ENCODE results near the gene TIMM8B.

The TIMM8B gene

GRCh38 chr11:112042961-112043304 lies 43.6 kb downstream of the TIMM8B start:
- TF ChIP-seq ZFX (IDR thresholded peaks at IDR 0.05) (no peak), CTCF (conservative IDR thresholded peaks at IDR 0.05) (no peak)
- no peak overlapping the region for H3K27ac ChIP-seq

DNA sequence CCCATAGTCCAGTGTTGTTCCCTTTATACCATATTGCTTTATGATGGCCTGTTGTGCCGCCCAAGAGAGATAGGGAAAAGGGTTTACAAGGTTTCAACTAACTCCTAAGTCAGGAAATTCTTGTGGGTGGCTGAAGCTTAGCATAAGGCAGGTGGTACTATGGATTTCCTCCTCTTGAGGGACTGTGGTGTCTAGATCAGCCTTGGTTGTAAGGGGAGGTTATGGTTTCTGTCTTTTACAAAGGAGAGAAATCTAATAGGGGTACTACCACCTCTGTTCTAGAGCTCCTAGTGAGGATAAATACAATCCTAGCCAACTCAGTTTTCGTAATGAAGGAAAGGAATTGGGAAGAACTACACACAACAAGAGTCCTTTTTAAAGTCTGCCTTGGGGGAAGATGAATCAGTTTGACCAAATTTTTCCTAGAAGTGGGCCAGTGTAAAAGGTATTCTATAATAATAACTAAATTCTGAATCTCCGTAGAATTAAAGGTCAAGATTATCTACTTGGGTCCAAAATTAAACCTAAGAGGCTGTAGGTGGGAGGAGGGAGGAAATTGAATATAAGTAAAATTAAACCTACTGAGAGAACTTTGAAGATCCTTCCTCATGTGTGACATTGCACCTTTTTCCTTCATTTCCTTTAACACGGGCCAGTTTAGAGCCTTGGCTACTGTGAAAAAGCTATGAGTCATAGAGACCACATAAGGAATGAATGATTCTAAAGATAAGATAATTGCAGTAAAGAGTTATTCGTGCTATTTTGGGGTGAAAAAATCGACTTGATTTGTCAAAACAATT lies 44.2 kb downstream of the TIMM8B start:
- TF ChIP-seq CTCF (conservative IDR thresholded peaks at IDR 0.05): no peak
- no peak for TF ChIP-seq ZFX (IDR thresholded peaks at IDR 0.05)
- H3K27ac ChIP-seq: no peak overlapping the region

GRCh38 chr11:112037527-112037926 lies 49.0 kb downstream of the TIMM8B start:
- H3K27ac ChIP-seq: no peak overlapping the region
- TF ChIP-seq ZFX (IDR thresholded peaks at IDR 0.05) (no peak), CTCF (conservative IDR thresholded peaks at IDR 0.05) (no peak)
